Heart right ventricle (tissue), 16 donors: Measurements from ENCODE around the gene ALOX12B. TPM values are rescaled to one million over a fixed set of nuclear protein-coding genes. Genes with fewer than 3 reads are reported as not detected.
"Not testable (repeated sequence)": the region's sequence is repeated elsewhere in the genome, so short reads cannot be mapped to it uniquely, and the experiment has no call there.

Experiments used
- ATAC-seq, 8 donors: fragments of 200-7000 bp; cut with Tn5 transposase; one replicate each; pipeline ENCODE4 v1.9.1; 2020; ENCODE audit warnings: mild to moderate bottlenecking in 8 of 8, moderate library complexity in 8 of 8, moderate number of reproducible peaks in 1 of 8
- DNase-seq, 2 donors: peaks; one replicate each; pipeline ENCODE4 v3.0.0-alpha.2; 2020
- H3K27ac ChIP-seq, 10 donors: fragments of 200-600 bp; sonication (generic) in 2 of 10; one replicate each; pipeline versions ENCODE4 v1.5.0 to v1.8.0; 2020 to 2022; ENCODE audit warnings: mild to moderate bottlenecking in 3 of 10
- H3K27me3 ChIP-seq, 7 donors: fragments of 200-600 bp; one replicate each; pipeline ENCODE4 v1.8.0; 2021 to 2022; ENCODE audit warnings: mild to moderate bottlenecking in 2 of 7
- H3K36me3 ChIP-seq, 9 donors: fragments of 200-600 bp; sonication (generic) in 1 of 9; one replicate each; pipeline versions ENCODE4 v1.5.0 to v1.8.0; 2020 to 2022; ENCODE audit warnings: mild to moderate bottlenecking in 2 of 9
- H3K4me1 ChIP-seq, 9 donors: fragments of 200-600 bp; sonication (generic) in 1 of 9; one replicate each; pipeline versions ENCODE4 v1.5.0 to v1.8.0; 2020 to 2022; ENCODE audit warnings: mild to moderate bottlenecking in 4 of 9
- H3K4me3 ChIP-seq, 10 donors: fragments of 200-600 bp; sonication (generic) in 2 of 10; one replicate each; pipeline versions ENCODE4 v1.5.0 to v1.8.0; 2020 to 2022; ENCODE audit warnings: mild to moderate bottlenecking in 7 of 10, moderate library complexity in 2 of 10
- H3K9me3 ChIP-seq, 11 donors: fragments of 200-600 bp in 10 of 11; sonication (generic) in 2 of 11; one replicate each; pipeline versions ENCODE4 v1.5.0 to v1.8.0; 2013 to 2022; ENCODE audit warnings: mild to moderate bottlenecking in 2 of 11, control low read depth in 1 of 11, moderate library complexity in 1 of 11
- CTCF ChIP-seq, 9 donors: fragments of 200-600 bp; sonication (generic) in 2 of 9; IDR thresholded peaks; one replicate each; pipeline versions ENCODE4 v1.5.0 to v1.8.0; 2021 to 2022; ENCODE audit warnings: antibody characterized with exemption in 9 of 9, mild to moderate bottlenecking in 5 of 9, moderate library complexity in 1 of 9
- WGBS, 2 donors: extraction: QIAGEN DNeasy Blood & Tissue Kit; methylation state at CpG; one replicate each; pipeline ENCODE4 v1.1.7; 2013; ENCODE audit warnings: inconsistent platforms in 1 of 2; 5-methylcytosine and 5-hydroxymethylcytosine counted together
- intact Hi-C, 10 donors: fragments of 100-400 bp; cut with DNase I; formaldehyde crosslinking; loops; one replicate each; pipeline versions ENCODE4 v1.11.1 to v1.14.2; 2022
- polyA plus RNA-seq, 2 donors: library from polyadenylated mRNA; stranded (reverse); fragments of 200-250 nt; gene quantifications; one replicate each; pipeline ENCODE4 v1.2.3, GENCODE V29; 2013
- total RNA-seq, 10 donors: library from RNA; stranded (reverse); fragmentation: NEBNext Ultra II Directional in 3 of 10; extraction: Animal tissue kit (Norgen Biotek cat#: 25700) in 3 of 10; gene quantifications; one replicate each; pipeline versions ENCODE4 v1.2.1 to v1.2.4, GENCODE V29; 2021 to 2023
- donor health status: Arrhythmogenic right ventricular cardiomyopathy.
- donor health status: ischemic (EF 13 %, LVEDD 7.1; RV severe dilation, severe dysfunction).
- donor health status: healthy with polysubstance abuse.
- donor health status: DM: no; HTN: yes; CAD: no.
- donor health status: DM: no; HTN: no; CAD: no.
- donor health status: ischemic (EF 25% LVEDD 6.9; RV normal size, moderate dysfunction).
- donor health status: ischemic (EF 25% LVEDD 5.7; RV mildly dilated, moderate dysfunction).
- donor health status: healthy.
- donor health status: DM: yes; HTN: yes; CAD: no.
- donor health status: Ischemic cardiomyopathy.
- donor health status: ischemic (EF 35%, LVEDD 5.7; RV mildly dilated, moderate dysfunction).
- donor health status: nonischemic (EF 11% LVEDD 7.7; RV severe dilation, severe dysfunction).
- donor health status: DM: yes; HTN: yes; CAD: no.
- donor health status: PGD.
- donor health status: ischemic (EF 29% LVEDD 5.4; RV normal size, mild dysfunction).
- donor health status: nonischemic (EF 23%, LVEDD 6.1; RV moderate dilation, normal function).

ALOX12B gene
- total and polyA plus RNA-seq, 12 donors, result not detected

- ATAC-seq, result peak in 1 of 8 donors; percentile 31
- intact Hi-C loops, result loop anchor here in 2 of 10 donors (5.0 kb wide), 2 partner anchors 48 to 238 kb away; no protein-coding TSS in a partner anchor
- TF ChIP-seq CTCF (IDR thresholded peaks at IDR 0.05), result no peak
- DNase-seq, result no peak
- peaks cover 0 to 28% (median 7%) of the 10 kb centered on the region in 9 donors for H3K4me1 ChIP-seq
- H3K27ac ChIP-seq, result no peak overlapping the region
- WGBS, 2 donors, result 40 to 48% methylated on average over 6 of the region's 6 CpGs
- H3K27me3 ChIP-seq, result peaks cover 0 to 65% (median 52%) of the 10 kb centered on the region in 7 donors
- no peak overlapping the region for H3K4me3 ChIP-seq
- no peaks in the 10 kb centered on the region for H3K9me3 ChIP-seq
- no peaks in the 10 kb centered on the region for H3K36me3 ChIP-seq
Measured at GRCh38 chr17:8064561-8065019, 22.9 kb downstream of the ALOX12B start.

GRCh38 chr17:8063761-8064534 is 23.6 kb downstream of the ALOX12B start:
- DNase-seq, result no peak
- ATAC-seq, result peak in 1 of 8 donors; percentile 28
- intact Hi-C loops, result loop anchor here in 2 of 10 donors (5.0 kb wide), 2 partner anchors 48 to 238 kb away; no protein-coding TSS in a partner anchor
- Histone ChIP-seq H3K36me3 (no peaks in the 10 kb centered on the region), H3K4me3 (peak overlapping the region in 1 of 10 donors; percentile 30), H3K27ac (no peak overlapping the region), H3K4me1 (peaks cover 0 to 21% (median 7%) of the 10 kb centered on the region in 9 donors), H3K27me3 (peaks cover 4 to 71% (median 58%) of the 10 kb centered on the region in 7 donors), H3K9me3 (no peaks in the 10 kb centered on the region)
- 6 to 8% methylated on average over 16 to 28 of the region's 28 CpGs for WGBS, 2 donors
- TF ChIP-seq CTCF (IDR thresholded peaks at IDR 0.05), result no peak

- Histone ChIP-seq H3K27me3 (peaks cover 7 to 81% (median 68%) of the 10 kb centered on the region in 7 donors), H3K9me3 (no peaks in the 10 kb centered on the region), H3K4me1 (peaks cover 0 to 15% (median 7%) of the 10 kb centered on the region in 9 donors), H3K27ac (no peak overlapping the region), H3K36me3 (no peaks in the 10 kb centered on the region), H3K4me3 (peak overlapping the region in 4 of 10 donors; percentile 6 to 30 (median 18))
- DNase-seq, result no peak
- intact Hi-C loops, result loop anchor here in 2 of 10 donors (5.0 kb wide), 2 partner anchors 49 to 239 kb away; no protein-coding TSS in a partner anchor
- no peak for ATAC-seq
- no peak for TF ChIP-seq CTCF (IDR thresholded peaks at IDR 0.05)
- WGBS, 2 donors, result 6 to 12% methylated on average over 15 of the region's 15 CpGs
Measured at GRCh38 chr17:8062807-8063483, 24.6 kb downstream of the ALOX12B start.

GRCh38 chr17:8062435-8062806 is 25.1 kb downstream of the ALOX12B start:
- Histone ChIP-seq H3K27me3 (peaks cover 7 to 86% (median 70%) of the 10 kb centered on the region in 7 donors), H3K4me3 (peak overlapping the region in 3 of 10 donors; percentile 10 to 30 (median 25)), H3K9me3 (no peaks in the 10 kb centered on the region), H3K4me1 (peaks cover 0 to 20% (median 7%) of the 10 kb centered on the region in 9 donors), H3K27ac (no peak overlapping the region), H3K36me3 (no peaks in the 10 kb centered on the region)
- intact Hi-C loops, result loop anchor here in 2 of 10 donors (5.0 kb wide), 2 partner anchors 50 to 240 kb away; no protein-coding TSS in a partner anchor
- DNase-seq (no peak), ATAC-seq (peak in 1 of 8 donors; percentile 19)
- WGBS, 2 donors, result 8 to 12% methylated on average over 8 of the region's 8 CpGs
- no peak for TF ChIP-seq CTCF (IDR thresholded peaks at IDR 0.05)

GRCh38 chr17:8061851-8062250 is 25.7 kb downstream of the ALOX12B start:
- not testable (repeated sequence) for H3K9me3 ChIP-seq, H3K36me3 ChIP-seq, H3K4me3 ChIP-seq, DNase-seq, H3K27ac ChIP-seq, ATAC-seq
- Histone ChIP-seq H3K4me1 (peaks cover 0 to 26% (median 7%) of the 10 kb centered on the region in 9 donors), H3K27me3 (peaks cover 7 to 89% (median 72%) of the 10 kb centered on the region in 7 donors)
- intact Hi-C loops, result loop anchor here in 2 of 10 donors (5.0 kb wide), 2 partner anchors 50 to 240 kb away; no protein-coding TSS in a partner anchor
- WGBS, 2 donors, result 48 to 49% methylated on average over 8 of the region's 8 CpGs
